OCI-LY7 (cell line): ENCODE data around the gene SIGMAR1. TPM values are rescaled to one million over a fixed set of nuclear protein-coding genes. Genes with fewer than 3 reads are reported as not detected.
A peak's percentile ranks its signal among the peaks of the same experiment; 100 is the strongest.

Experiments
- BruUV-seq: library from RNA; stranded (reverse); fragments of 400-500 nt; replicated peaks from 2 replicates; lab custom pipeline; 2021; lab: Mats Ljungman, UMichigan
- CTCF ChIA-PET: fragments of 300-600 bp; sonication (Branson Sonifier 250); formaldehyde crosslinking; loops from one replicate; lab custom pipeline; 2022; ENCODE audit warnings: antibody characterized with exemption; ENCODE audit not compliant: unreplicated experiment; lab: Charles Lee
- POLR2A ChIA-PET: fragments of 300-600 bp; sonication (Branson Sonifier 250); formaldehyde crosslinking; loops from one replicate; lab custom pipeline; 2022; ENCODE audit warnings: antibody characterized with exemption; lab: Charles Lee
- DNase-seq: peaks from one replicate; pipeline ENCODE4 v3.0.0-alpha.2; 2015; ENCODE audit warnings: low spot score
- H2AFZ ChIP-seq: fragments of 200-600 bp; sonication (generic), shearing (Covaris generic); 2 replicates; pipeline ENCODE4 v1.6.1; 2014; ENCODE audit warnings: mild to moderate bottlenecking, antibody characterized with exemption, low read length, moderate library complexity
- H3K27ac ChIP-seq: fragments of 200-600 bp; sonication (generic); 2 replicates; pipeline ENCODE4 v1.5.1; 2014; ENCODE audit warnings: mixed run types, low read depth, mild to moderate bottlenecking, moderate library complexity, low read length, inconsistent platforms; ENCODE audit not compliant: poor library complexity, severe bottlenecking
- H3K36me3 ChIP-seq: fragments of 200-600 bp; sonication (generic); 2 replicates; pipeline ENCODE4 v1.6.1; 2014; ENCODE audit warnings: mild to moderate bottlenecking, antibody characterized with exemption, low read length, moderate library complexity, mixed read lengths; ENCODE audit not compliant: insufficient read depth
- H3K4me1 ChIP-seq: fragments of 200-600 bp; sonication (generic); 2 replicates; pipeline ENCODE4 v1.5.1; 2014; ENCODE audit warnings: mild to moderate bottlenecking, low read length; ENCODE audit not compliant: insufficient read depth, poor library complexity, severe bottlenecking
- H3K4me2 ChIP-seq: fragments of 200-600 bp; sonication (generic); 2 replicates; pipeline ENCODE4 v1.6.1; 2014; ENCODE audit warnings: mild to moderate bottlenecking, low read length
- H3K4me3 ChIP-seq: fragments of 200-600 bp; sonication (generic); 2 replicates; pipeline ENCODE4 v1.5.1; 2014; ENCODE audit warnings: mild to moderate bottlenecking, low read depth, low read length; ENCODE audit not compliant: poor library complexity, severe bottlenecking
- H3K79me2 ChIP-seq: fragments of 200-600 bp; sonication (generic); 2 replicates; pipeline ENCODE4 v1.6.1; 2016; ENCODE audit warnings: low read depth, mild to moderate bottlenecking, low read length, moderate library complexity, mixed read lengths; ENCODE audit not compliant: insufficient read depth
- H3K9me2 ChIP-seq: fragments of 200-600 bp; sonication (generic); 2 replicates; pipeline ENCODE4 v1.6.1; 2016; ENCODE audit warnings: mild to moderate bottlenecking, low read length, mixed read lengths; ENCODE audit not compliant: insufficient read depth
- H3K9me3 ChIP-seq: fragments of 200-600 bp; sonication (generic); 2 replicates; pipeline ENCODE4 v1.6.1; 2014; ENCODE audit warnings: mild to moderate bottlenecking, mixed run types, low read length, mixed read lengths
- H4K20me1 ChIP-seq: fragments of 200-600 bp; sonication (generic); 2 replicates; pipeline ENCODE4 v1.6.1; 2014; ENCODE audit warnings: mild to moderate bottlenecking, antibody characterized with exemption, low read length, moderate library complexity, mixed read lengths; ENCODE audit not compliant: insufficient read depth
- EZH2phosphoT487 ChIP-seq: fragments of 200-600 bp; sonication (generic); IDR thresholded peaks from 2 replicates; pipeline ENCODE4 v1.6.1; 2018; ENCODE audit warnings: low read depth, borderline replicate concordance, mild to moderate bottlenecking, mixed run types, antibody characterized with exemption, low read length, moderate library complexity, mixed read lengths
- intact Hi-C: fragments of 100-400 bp; cut with micrococcal nuclease; formaldehyde crosslinking; loops from one replicate; pipeline ENCODE4 v1.10.0; 2022; ENCODE audit not compliant: unreplicated experiment
- total RNA-seq, 2 experiments: library from RNA; depleted of rRNA in 1 of 2; stranded (reverse); fragments of >200 nt in 1 of 2; shearing (Covaris generic) in 1 of 2; gene quantifications; 2 replicates each; pipeline ENCODE4 v1.2.3, GENCODE V29; 2014 to 2022
- TF ChIP-seq, protein P1 (sequence below): fragments of 200-600 bp; sonication (generic); conservative IDR thresholded peaks from 2 replicates; pipeline ENCODE4 v1.5.1; 2014; ENCODE audit warnings: mild to moderate bottlenecking, antibody characterized with exemption, low read length, moderate library complexity, mixed read lengths

Gene SIGMAR1
- total RNA-seq, 2 experiments from 2014 or later = 103 to 110 TPM

DNA sequence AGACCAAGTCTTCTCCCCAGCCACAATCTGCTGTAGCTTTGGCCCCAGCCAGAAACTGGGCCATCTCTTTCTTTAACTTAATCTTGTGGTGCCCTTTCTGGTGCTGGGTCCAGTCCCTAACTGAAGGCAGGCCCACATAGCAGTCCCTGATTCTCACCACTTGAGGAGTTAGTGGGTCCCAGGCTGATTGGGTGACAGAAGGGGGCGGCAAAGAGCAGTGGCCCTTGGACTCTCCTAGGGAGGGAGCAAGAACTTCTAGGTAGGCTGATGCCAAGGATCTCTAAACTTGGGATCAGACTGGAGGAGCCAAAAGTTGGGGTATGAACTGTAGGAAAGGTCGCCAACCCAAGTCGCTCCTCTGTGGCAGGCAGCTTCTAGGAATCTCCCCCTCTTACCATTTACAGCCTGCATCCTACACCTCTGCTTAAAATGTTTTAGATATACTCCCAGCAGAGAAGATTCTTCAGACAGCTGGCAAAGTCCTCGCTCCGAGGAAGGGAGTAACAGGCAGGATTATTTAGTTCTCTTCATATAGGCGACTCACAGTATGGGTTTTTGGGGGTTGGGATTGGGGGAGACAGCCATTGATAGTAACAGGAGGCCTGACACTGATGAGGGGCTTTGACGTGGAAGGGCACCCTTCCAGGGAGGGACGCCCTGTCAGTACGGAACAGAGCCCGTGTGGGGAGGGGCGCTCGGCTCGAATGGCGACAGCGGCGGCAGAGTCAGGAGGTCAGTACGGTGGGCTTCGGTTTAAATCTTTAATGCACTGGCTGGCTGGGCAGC, 26.9 kb upstream of the SIGMAR1 start:
- DNase-seq = peak; percentile 77
- H3K4me2 ChIP-seq = peak overlapping the region; percentile 57
- H3K27ac ChIP-seq = no peak overlapping the region
- H3K79me2 ChIP-seq = no peaks in the 10 kb centered on the region
- no peaks in the 10 kb centered on the region for H3K9me3 ChIP-seq
- TF ChIP-seq, protein P1, sequence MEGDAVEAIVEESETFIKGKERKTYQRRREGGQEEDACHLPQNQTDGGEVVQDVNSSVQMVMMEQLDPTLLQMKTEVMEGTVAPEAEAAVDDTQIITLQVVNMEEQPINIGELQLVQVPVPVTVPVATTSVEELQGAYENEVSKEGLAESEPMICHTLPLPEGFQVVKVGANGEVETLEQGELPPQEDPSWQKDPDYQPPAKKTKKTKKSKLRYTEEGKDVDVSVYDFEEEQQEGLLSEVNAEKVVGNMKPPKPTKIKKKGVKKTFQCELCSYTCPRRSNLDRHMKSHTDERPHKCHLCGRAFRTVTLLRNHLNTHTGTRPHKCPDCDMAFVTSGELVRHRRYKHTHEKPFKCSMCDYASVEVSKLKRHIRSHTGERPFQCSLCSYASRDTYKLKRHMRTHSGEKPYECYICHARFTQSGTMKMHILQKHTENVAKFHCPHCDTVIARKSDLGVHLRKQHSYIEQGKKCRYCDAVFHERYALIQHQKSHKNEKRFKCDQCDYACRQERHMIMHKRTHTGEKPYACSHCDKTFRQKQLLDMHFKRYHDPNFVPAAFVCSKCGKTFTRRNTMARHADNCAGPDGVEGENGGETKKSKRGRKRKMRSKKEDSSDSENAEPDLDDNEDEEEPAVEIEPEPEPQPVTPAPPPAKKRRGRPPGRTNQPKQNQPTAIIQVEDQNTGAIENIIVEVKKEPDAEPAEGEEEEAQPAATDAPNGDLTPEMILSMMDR = peak; percentile 97
- no peak for TF ChIP-seq EZH2phosphoT487
- POLR2A ChIA-PET = interaction anchor here (0.7 to 2.1 kb wide), 4 partner anchors 18 to 435 kb away, joined by 3 to 9 read pairs (median 6); partner anchors contain the start of genes GALT and SIGMAR1
- intact Hi-C loops = loop anchor here (1.0 kb wide), 2 partner anchors 18 to 38 kb away; partner anchors contain the start of gene GALT
- H3K4me3 ChIP-seq = peak overlapping the region; percentile 96
- H3K36me3 ChIP-seq = no peaks in the 10 kb centered on the region; the same call in 1 of the 2 replicates
- H2AFZ ChIP-seq = no peak overlapping the region; the same call in 1 of the 2 replicates
- no peaks in the 10 kb centered on the region for H4K20me1 ChIP-seq
- peaks cover 13% of the 10 kb centered on the region for H3K4me1 ChIP-seq
- CTCF ChIA-PET = interaction anchor here (0.9 to 1.2 kb wide), 2 partner anchors 18 to 26 kb away, joined by 3 to 4 read pairs; no protein-coding TSS in a partner anchor
- H3K9me2 ChIP-seq = no peaks in the 10 kb centered on the region
- BruUV-seq = no TSS peak

DNA sequence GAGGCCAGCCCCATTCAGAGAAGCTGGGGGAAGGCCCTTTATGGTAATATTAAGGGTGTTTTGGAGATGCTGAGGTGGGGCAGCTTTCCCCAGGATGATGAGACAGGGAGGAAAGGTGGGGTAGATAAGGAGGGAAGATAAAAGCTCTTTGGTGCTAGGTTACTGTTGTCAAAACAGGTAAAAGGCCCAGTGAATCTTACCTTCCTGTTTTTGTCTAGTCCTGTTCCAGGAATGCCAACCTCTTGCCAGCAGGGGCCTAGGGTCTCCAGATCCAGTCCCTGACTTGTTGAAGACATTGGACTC, 25.7 kb upstream of the SIGMAR1 start:
- no peak for DNase-seq
- POLR2A ChIA-PET = no interaction called here
- Histone ChIP-seq H3K4me3 (no peak overlapping the region), H3K36me3 (no peaks in the 10 kb centered on the region), H3K4me2 (no peak overlapping the region), H3K9me2 (no peaks in the 10 kb centered on the region), H3K9me3 (no peaks in the 10 kb centered on the region), H3K79me2 (no peaks in the 10 kb centered on the region), H3K27ac (no peak overlapping the region), H2AFZ (no peak overlapping the region), H3K4me1 (peaks cover 13% of the 10 kb centered on the region), H4K20me1 (no peaks in the 10 kb centered on the region)
- intact Hi-C loops = no loop called here
- CTCF ChIA-PET = interaction anchor here (0.5 kb wide), 1 partner anchor 128 kb away, joined by 4 read pairs; no protein-coding TSS in a partner anchor
- no TSS peak for BruUV-seq
- TF ChIP-seq EZH2phosphoT487 = no peak
- TF ChIP-seq, protein P1 = no peak
